ENCODE data around the gene TBRG1. TPM values are rescaled to one million over a fixed set of nuclear protein-coding genes. Genes with fewer than 3 reads are reported as not detected.

Gene TBRG1
- total RNA-seq, 1 donor from 2014 or later: 54.6 TPM

DNA sequence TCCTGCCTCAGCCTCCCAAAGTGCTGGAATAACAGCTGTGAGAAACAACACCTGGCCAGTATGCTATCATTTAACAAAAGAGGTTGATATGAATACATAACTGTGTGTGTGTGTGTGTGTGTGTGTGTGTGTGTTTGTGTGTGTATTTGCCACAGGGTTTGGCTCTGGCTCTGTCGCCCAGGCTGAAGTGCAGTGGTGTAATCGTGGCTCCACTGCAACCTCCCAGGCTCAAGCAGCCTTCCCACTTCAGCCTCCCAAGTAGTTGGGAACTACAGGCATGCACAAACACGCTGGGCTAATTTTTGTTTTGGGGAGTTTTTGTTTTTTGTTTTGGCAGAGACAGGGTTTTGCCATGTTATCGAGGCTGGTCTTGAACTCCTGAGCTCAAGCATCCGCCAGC lies 55.8 kb downstream of the TBRG1 start:
- intact Hi-C loops (cut with micrococcal nuclease): no loop called here
- TF ChIP-seq, protein P1, sequence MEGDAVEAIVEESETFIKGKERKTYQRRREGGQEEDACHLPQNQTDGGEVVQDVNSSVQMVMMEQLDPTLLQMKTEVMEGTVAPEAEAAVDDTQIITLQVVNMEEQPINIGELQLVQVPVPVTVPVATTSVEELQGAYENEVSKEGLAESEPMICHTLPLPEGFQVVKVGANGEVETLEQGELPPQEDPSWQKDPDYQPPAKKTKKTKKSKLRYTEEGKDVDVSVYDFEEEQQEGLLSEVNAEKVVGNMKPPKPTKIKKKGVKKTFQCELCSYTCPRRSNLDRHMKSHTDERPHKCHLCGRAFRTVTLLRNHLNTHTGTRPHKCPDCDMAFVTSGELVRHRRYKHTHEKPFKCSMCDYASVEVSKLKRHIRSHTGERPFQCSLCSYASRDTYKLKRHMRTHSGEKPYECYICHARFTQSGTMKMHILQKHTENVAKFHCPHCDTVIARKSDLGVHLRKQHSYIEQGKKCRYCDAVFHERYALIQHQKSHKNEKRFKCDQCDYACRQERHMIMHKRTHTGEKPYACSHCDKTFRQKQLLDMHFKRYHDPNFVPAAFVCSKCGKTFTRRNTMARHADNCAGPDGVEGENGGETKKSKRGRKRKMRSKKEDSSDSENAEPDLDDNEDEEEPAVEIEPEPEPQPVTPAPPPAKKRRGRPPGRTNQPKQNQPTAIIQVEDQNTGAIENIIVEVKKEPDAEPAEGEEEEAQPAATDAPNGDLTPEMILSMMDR (IDR thresholded peaks at IDR 0.05): no peak
- CTCF ChIA-PET: no interaction called here
- H3K27ac Mint-ChIP-seq: no peak overlapping the region
- DNase-seq (no peak), ATAC-seq (ENCODE audit: low read depth) (no peak)
- POLR2A ChIA-PET: no interaction called here
- H3K36me3 Mint-ChIP-seq (ENCODE audit: low read depth): peaks cover 12% of the 10 kb centered on the region
- H3K27me3 Mint-ChIP-seq: no peaks in the 10 kb centered on the region
- H3K9me3 Mint-ChIP-seq: peaks cover 10% of the 10 kb centered on the region
- no peak overlapping the region for H3K4me3 Mint-ChIP-seq
- H3K4me1 Mint-ChIP-seq: peaks cover 7% of the 10 kb centered on the region

DNA sequence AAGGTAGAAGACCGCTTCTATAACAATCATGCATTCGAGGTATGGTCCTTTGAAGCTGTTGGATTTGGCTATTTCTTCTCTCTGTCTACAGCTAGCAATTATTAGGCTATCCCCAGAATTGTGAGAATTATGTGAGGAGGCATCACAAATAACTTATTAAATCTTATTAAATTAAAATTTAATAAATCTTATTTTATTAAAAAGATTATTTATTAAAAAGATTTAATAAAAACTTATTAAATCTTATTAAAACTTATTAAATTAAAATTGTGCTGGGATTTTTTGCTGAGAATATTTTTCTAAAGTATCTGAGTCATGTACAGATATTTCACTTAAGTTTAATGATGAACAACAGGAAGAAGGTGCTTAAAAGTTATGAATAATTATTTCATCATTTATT lies 58.8 kb downstream of the TBRG1 start:
- no peak for ATAC-seq (ENCODE audit: low read depth)
- H3K27me3 Mint-ChIP-seq: no peaks in the 10 kb centered on the region
- peaks cover 10% of the 10 kb centered on the region for H3K36me3 Mint-ChIP-seq (ENCODE audit: low read depth)
- no peak overlapping the region for H3K27ac Mint-ChIP-seq
- ChIA-PET CTCF (no interaction called here), POLR2A (no interaction called here)
- DNase-seq: no peak
- peaks cover 14% of the 10 kb centered on the region for H3K9me3 Mint-ChIP-seq
- TF ChIP-seq, protein P1 (IDR thresholded peaks at IDR 0.05): no peak
- intact Hi-C loops (cut with micrococcal nuclease): no loop called here
- H3K4me1 Mint-ChIP-seq: no peaks in the 10 kb centered on the region
- no peak overlapping the region for H3K4me3 Mint-ChIP-seq

DNA sequence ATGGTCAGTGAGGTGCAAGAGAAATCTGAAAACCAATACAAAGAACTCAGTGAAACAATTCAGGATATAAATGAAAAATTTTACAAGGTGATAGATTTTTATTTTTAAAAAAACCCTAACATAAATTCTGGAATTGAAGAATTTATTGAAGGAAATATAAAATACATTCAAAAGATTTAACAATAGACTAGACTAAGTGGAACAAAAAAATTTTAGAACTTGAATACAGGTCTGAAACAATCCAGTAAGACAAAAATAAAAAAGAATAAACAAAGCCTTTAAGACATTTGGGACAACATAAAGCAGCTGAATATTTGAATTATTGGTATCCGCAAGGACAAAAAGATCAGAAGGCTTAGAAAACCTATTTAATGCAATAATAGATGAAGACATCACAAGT lies 59.8 kb downstream of the TBRG1 start:
- Mint-ChIP-seq H3K27ac (no peak overlapping the region), H3K27me3 (no peaks in the 10 kb centered on the region), H3K9me3 (peaks cover 22% of the 10 kb centered on the region), H3K4me1 (no peaks in the 10 kb centered on the region), H3K4me3 (no peak overlapping the region), H3K36me3 (ENCODE audit: low read depth) (peaks cover 10% of the 10 kb centered on the region)
- DNase-seq (no peak), ATAC-seq (ENCODE audit: low read depth) (no peak)
- intact Hi-C loops (cut with micrococcal nuclease): no loop called here
- CTCF ChIA-PET: no interaction called here
- TF ChIP-seq, protein P1 (IDR thresholded peaks at IDR 0.05): no peak
- POLR2A ChIA-PET: no interaction called here

Other genes with a start within 250 kb of the TBRG1 start
- not detected in 2 replicates for gene OR8B2, start 238.4 kb upstream of the TBRG1 start, total RNA-seq
- not detected in 2 replicates for gene OR8B3, start 223.8 kb upstream of the TBRG1 start, total RNA-seq
- not detected in 2 replicates for gene OR8B4, start 198.0 kb upstream of the TBRG1 start, total RNA-seq
- not detected in 2 replicates for gene OR8B8, start 177.2 kb upstream of the TBRG1 start, total RNA-seq
- gene OR8B12, start 79.2 kb upstream of the TBRG1 start, total RNA-seq: not detected in 2 replicates
- gene OR8A1, start 52.9 kb upstream of the TBRG1 start, total RNA-seq: not detected in 2 replicates
- not detected in 2 replicates for gene PANX3, start 11.4 kb upstream of the TBRG1 start, total RNA-seq
- 2.6 and 3.4 TPM in 2 replicates for gene SIAE, start 50.9 kb downstream of the TBRG1 start, total RNA-seq
- gene SPA17, start 51.0 kb downstream of the TBRG1 start, total RNA-seq: 1.2 and 1.6 TPM in 2 replicates
- 0.69 and 1.0 TPM in 2 replicates for gene NRGN, start 117.1 kb downstream of the TBRG1 start, total RNA-seq
- 0.20 TPM in 2 replicates for gene VSIG2, start 129.4 kb downstream of the TBRG1 start, total RNA-seq
- gene ESAM, start 139.4 kb downstream of the TBRG1 start, total RNA-seq: 2.3 and 4.0 TPM in 2 replicates
- gene MSANTD2, start 177.5 kb downstream of the TBRG1 start, total RNA-seq: 17.7 and 21.0 TPM in 2 replicates
- gene ROBO3, start 242.6 kb downstream of the TBRG1 start, total RNA-seq: 1.0 and 1.5 TPM in 2 replicates